Stimulated activated CD4-positive, alpha-beta T cell treated with anti-CD3 and anti-CD28 coated beads, TNF-alpha, amount 100 ng/mL, for 1 hour (primary cell): ENCODE measurements around the gene C3orf22.

Experiments used
- DNase-seq, 3 donors: peaks; one replicate each; pipeline ENCODE4 v3.0.0-alpha.2; 2020; ENCODE audit warnings: low read depth in 3 of 3, low spot score in 1 of 3

The C3orf22 gene

DNA sequence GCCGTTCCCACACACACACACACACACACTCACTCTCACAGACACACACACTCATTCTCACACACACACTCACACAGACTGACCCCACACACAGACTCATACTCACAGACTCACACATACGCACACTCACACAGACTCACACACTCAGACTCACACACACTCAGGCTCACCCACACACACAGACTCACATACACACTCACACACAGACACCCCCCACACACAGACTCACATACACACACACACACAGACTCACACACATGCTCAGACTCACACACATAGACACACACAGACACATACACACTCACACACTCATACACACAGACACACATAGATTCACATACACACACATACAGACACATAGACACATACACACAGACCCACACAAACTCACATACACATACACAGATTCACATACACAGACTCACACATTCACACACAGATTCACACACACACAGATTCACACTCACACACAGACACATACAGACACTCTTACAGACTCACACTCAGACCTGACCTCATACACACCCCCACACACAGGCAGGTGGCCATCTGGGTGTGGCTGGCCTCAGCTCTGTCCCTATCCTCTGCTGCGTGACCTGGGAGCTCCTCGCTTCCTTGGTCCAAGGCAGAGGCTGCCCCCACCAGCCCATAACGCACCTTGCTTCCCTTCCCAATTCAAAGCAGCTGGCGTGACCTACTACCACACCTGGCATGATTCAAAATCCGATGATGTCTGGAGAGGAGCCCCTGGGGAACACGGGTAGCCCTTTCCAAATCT, 1.9 kb downstream of the C3orf22 start:
- no peak for DNase-seq

DNA sequence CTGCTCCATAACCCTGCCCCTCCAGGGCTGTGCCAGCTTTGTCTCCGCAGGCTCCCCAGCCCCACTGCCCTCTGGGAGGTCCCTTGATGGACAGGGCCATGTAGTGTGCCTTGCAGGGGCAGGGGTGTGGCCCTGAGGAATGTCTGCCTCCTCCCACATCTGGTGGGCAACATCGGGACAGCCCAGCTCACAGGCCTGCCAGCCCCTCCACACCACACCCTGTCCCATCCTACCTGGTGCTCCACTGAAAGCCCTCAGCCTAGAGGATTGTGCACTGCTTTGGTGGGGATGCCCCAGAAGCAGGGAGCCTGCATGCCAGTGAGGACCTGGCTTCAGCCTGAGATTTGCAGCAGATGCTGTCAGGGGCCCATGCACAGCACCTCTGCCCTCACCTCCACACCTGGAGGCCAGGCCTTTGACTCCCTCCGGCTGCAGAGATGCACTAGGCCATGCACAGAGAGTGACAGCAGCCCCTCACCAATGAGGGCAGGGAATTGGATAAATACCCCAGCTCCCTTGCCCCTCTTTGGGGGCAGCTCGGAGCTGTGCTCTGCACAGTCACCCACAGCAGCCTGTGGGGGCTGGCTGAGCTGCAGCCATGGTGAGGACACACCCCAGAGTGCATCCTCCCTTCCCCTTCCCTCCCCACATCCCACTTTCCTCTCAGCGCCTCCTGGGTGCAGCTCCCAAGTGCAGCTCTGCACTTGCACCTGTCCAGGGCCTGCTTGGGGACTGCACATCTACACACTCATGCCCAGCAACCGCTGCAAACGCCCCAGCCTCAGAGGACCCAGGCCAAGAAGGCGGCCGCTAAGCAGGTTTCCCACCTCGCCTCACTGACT, 2.7 kb downstream of the C3orf22 start:
- DNase-seq: no peak

DNA sequence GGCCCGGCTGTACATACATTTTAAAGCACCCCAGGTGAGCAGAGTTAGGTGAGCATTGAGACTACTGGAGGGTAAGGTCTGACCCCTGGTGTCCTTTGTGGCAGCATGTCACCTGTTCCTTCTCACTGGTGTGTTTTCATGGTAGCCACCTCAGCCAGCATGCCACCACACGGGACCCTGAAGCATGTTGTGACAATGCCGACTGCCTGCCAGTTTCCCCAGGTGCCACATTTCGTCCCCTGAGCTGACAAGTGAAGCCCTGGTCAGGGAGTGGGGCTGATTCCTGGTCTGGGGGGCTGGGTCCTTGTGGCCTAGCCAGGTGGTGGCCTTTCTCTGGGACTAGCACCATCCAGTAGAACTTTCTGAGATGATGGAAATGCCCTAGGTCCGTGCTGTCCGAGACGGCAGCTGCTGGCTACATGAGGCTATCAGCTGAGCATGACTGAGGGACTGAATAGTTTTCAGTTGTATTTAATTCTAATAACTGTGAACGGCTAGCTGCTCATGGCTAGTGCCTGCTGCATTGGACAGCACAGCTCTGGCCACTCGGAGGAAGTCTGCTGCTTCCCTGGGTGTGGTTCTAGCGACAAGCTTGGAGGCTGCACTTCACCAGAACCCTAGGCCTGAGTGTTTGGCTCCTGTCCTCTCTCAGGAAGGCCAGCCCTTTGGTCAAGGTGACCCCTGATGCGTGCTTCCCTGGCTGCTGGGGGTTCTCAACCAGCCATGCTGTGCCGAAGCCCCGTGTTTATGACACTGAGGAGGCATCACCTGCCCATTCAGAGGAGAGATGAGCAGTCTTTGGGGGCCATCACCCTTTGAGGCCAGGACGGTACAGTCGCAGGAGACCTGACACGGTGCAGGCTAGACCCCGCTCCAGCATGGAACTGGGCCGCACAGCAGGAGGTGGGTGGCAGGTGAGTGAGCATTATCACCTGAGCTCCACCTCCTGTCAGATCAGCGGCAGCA, 3.9 kb downstream of the C3orf22 start:
- DNase-seq: no peak

DNA sequence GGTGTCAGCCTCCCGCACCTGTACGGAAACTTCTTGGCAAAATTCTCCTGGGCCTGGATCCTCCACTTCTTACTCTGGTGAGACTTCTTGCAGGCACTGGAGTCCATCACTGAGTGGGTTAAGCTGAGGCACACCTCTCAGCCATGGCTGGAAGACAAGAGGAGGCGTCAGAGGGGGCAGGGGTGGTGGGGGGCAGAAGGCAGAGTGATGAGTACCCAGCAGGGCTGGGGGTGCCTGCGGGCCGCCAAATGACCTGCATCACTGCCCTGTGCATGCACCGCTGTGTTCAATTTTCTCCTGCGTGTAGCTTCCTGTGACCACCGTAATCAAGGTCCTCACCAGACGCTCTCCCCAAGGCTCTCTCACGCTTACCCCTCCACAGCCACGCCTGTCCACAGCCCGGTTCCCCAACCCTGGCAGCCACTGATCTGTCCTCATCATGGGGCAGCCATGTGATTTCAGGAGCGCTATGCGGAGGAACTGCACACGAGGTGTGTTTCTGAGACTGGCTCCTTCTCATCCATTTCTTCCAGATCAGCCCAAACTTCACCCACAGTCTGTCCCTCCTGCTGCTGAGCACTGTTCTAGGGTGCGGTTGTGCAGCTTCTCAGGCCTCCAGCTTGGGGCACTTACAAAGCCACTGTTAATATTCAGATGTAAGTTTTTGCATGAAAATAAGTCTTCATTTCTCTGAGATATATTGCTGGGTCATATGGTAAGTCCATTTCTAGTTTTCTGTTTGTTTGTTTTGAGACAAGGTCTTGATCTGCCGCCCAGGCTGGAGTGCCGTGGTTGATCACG, 5.2 kb downstream of the C3orf22 start:
- DNase-seq: no peak

DNA sequence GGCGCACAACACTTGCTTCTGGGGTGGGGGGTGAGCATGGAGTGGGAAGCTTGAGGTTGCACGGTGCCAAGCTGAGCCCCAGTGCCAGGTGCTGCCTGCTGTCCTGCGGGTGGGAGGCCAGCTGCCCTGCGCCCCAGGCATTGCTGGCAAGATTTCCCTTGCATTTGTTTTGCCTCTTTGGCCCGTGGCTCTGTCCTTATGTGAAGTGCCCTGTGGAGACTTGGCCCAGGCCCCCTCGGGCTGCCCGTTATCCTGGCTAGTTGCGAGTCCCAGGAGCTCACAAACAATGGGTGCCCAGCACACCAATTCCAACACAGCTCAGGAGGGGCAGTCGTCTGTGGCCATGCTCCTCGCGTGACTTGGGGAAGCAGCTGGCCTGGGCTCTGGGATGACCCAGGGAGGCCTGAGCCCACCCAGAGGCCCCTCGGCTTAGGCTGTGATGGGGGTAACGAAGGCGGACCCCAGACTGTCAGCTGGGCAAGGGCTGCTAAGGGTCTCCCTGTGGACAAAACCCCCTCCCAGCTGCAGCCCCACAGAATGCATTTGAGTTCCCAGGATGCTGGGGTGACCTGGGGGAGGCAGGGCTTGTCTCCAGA, 5.9 kb downstream of the C3orf22 start:
- no peak for DNase-seq

DNA sequence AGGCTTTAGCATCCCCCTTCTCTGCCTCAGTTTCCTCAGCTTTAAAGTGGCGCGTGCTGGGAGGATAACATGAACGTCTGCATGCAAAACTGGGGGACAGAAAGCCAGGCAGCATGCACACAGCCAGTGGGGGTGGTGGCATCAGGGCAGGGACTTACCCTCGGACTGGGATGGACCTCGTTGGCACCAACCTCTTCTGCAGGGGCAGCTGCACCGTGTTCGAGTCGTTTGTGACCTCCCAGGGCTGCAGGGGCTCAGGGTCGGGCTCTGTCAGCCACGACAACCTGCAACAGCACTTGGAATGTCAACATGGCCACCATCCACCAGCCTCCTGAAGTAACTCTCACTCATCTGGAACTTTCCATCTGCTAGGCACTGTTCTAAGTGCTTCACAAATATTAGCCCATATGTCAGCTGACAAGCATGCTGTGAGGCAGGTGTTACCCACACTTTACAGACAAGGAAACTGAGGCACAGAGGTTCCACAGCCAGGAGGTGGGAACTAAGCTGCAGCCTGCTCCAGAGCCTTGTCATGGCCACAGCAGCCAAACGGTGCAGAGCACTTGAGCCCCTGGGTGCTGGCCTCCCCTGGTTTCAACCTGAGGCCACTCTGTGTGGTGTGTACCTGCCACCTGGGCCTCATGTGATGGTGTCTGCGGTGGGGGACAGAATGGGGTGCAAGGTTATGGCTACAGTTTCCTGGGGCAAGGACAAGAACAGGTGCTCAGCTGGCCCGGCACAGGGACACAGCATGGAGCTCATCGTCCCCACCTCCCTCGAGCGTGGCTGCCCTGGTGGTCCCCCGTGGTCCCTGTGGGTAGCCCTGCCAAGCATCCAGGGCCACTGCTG, 6.7 kb downstream of the C3orf22 start:
- no peak for DNase-seq

DNA sequence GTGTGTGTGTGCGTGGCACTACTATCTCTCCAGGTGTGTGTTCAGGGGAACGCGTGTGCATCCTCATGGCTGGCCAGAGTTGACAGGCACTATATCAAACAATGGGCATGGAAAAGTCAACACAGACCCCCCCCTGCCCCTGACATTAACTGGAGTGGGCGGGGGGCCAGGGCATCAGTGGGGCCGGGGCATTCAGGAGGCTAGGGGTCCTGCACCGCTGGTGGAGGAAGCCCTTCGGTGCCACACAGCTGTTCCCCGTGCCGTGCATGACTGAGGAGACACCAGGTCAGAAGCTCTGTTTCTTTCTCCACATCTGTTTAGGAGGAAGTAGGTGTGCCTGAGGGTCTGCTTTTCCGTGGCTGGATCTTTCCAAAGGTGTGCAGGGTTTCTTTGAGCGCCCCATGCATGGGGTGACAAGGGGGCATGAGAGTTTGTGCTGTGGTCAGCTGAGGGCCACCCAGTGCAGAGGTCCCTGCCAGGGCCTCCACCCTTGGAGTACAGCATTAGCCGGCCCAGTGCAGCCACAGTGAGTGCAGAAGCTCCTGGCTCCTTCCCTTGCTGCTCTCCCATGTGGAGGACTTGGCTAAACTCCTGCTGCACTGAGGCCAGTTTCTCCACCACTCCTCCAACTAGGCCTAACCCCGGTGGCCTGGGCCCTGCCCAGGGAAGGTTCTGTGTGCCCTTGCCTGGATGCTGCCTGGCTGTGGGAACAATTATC, 7.5 kb downstream of the C3orf22 start:
- no peak for DNase-seq

DNA sequence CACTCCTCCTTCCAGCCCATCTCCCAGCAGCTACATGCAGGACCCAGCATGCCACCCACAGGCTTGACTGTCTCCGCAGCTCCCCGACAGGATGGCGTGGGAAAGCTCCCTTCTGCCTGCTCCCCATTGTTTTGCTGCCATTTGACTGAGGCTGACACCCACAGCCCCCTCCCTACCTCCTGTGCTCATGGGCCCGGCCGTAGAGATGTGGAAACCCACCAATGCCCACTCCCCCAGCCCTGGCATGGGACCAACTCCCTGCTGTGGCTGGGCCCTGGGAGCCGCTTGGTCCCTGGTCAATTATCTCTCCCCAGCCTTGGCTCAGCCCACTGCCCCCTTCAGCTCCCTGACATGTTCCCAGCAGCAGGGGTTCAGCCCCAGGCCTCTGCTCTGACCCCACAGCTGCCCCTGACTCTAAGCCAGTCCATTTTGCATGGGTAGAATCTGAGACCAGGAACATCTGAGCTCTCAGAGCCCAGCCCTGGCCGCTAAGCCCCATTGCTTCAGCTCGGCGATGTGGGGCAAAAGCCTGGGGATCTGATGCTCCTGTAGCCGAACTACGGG, 8.2 kb downstream of the C3orf22 start:
- no peak for DNase-seq

DNA sequence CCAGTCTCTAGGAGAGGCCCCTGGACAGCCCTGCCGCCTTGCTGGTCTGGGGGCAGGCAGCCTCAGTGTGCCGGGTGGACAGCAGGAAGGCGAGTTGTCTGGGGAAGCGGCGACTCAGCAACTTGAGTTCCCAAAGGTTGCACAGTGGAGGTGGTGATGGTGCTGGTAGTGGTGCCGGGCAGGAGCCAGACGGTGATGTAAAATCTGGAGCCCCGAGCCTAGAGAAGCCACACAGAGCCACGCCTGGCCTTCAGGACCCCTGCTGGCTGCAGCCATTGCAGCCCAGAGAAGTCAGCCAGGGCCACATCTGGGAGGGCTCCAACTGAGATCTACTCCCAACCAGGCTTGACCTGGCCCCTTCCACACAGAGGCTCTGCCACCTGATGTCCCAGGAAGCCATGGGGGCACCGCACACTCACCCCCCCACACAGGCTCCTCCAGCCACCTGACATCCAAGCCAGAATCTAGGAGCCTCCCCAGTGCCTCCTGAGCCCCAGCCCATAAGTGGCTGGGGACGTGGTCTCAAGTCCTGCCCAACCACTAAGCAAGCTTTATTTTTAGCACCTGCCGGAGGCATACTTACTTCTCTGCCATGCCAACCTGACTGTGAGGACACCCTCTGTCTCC, 8.8 kb downstream of the C3orf22 start:
- DNase-seq: no peak

DNA sequence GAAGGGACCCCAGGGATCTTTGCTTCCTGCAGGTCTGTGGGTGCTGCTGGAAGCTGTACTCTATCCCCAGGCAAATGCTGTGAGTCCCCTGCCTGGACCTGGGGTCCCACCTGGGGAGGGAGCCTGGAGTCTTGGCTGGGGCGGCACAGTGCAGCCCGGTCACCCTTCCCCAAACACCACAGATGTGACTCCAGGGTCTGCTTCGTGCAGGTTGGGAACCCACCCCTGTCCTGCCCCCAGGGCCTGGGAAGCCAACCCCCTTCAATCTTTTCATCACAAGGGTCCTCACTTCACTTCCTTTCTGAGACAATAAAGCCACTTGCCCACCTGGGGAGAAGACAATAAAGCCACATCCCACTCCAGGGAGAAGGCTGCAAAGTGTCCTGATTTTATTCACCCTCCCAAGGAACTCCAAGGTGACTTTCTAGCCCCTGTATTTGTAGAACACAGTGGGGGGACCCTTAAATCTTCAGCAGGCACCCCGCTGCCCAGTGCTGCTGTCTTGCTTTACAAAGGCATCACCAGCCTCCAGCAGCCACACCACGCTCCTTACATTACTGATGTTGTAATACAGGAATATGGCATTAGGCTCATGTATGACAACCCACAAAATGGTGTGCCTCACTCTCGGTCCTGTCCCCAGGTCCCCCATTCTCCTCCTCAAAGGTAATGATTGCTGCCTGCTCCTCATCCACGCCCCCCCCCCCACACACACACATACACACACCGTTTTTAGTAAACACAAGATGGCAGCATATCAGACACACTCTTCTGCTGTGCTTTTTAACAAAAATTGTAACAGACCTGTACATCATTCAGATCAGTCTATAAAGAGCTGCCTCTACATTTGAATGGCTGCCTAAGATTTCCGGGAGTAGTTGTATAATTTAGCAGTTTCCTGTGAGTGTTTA, 9.9 kb downstream of the C3orf22 start:
- DNase-seq: no peak

DNA sequence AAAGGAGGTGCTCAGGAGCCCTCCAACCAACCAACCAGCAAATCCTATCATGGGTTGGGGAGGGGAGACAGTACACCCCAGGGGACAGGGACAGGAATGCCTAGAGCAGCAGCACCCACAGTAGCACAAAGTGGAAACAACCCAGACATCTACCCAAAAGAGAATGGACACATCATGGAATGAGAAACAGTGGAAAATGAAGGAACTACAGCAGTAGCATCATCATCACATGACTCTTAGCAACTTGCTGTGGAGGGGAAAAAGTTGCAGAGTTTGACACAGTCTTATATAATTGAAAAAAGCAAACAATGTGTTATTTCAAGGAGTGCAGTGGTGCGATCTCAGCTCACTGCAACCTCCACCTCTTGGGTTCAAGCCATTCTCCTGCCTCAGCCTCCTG, 11.0 kb downstream of the C3orf22 start:
- no peak for DNase-seq

DNA sequence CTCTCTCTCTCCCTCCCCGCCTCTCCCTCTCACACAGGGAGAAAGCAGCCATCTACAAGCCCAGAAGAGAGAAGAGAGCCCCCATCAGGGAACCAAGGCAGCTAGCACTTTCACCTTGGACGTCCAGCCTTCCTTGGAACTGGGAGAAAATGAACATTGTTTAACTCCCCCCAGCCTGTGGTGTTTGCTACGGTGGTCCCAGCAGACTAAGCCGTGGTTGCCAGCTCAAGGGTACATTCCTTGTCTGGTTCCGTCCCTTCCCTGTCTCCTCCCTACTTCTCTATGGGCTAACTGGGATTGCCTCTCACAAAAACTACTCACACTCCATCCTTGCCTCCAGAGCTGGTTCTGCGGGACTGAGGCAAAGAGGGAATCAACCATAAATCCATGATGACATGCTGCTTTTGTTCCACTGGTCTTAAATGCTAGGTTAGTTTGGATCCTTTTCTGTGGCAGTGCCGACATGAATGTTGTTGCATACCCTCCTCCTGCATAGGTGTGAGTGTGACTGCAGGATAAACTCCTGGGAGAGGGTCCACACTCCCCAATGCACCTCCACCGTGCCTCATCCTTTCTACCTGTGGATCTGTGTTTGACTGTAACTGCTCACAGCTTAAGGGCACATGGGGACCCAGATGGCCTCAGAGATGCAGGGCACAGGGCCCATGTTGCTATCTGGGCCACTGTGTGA, 12.0 kb downstream of the C3orf22 start:
- no peak for DNase-seq

DNA sequence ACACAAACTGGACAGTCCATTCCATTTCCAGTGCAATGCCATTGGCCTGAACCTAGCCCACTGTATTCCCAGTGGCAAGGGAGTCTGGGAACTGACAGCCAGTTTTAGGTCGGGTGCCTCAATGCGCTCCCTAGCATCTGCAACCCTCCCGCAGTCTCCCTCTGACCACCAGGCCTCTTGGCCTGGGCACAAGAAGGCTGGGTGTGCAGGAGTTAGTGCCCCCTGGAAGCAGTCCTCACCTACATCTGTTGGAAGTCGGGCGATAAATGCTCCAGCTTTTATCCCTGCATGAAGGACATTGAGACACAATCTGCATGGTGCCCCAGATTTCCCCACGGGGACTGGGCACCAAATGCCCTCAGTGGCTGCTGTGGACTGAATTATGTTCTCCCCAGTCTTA, 12.7 kb downstream of the C3orf22 start:
- no peak for DNase-seq

DNA sequence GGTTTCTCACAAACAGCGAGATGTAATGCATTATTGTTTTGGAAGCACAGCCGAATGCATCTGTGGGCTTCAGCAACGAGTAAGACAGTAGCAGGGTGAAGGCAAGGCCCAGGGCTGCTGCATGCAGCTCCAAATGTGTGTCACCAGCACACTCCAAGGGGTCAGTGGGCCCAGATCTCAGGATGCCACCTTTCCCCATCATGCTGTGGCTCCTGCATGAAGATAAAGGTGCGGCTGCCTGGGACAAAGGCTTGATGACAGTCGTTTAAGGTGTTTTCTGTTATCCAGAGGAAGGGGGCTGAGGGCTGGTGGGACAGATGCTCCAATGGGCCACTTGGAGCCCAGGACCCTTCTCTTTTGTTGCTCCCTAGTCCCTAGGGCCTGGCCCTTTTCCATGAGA, 13.2 kb downstream of the C3orf22 start:
- no peak for DNase-seq

DNA sequence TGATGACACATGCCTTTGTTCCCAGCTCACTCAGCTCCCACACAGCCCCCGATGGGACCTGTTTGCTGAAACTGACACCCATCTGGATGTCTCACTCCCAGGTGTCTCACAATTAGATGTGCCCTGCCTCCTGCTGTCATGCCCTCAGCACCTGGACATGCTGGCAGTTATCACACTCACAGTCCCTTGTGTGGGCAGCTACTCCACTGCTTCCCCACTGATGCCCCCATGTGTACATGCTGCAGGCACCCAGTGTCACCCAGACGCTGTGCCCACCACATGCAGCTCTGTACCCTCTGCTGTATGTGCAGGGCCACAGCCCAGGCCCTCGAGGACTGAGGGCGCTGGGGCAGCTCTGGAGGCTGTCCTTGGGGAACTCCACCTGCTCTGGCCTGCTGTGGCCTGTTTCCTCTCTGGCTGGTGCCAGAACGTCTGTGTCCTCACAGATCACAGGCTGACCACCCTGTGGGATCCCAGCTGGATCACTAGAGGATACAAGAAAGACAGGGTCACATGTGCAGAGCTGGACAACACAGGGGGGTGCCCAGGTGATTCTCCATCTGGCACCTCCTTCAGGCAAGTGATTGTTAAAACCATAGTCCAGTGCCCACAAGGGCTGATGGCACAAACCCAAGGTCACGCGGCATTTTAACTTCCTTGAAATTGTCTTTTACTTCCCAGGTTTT, 14.0 kb downstream of the C3orf22 start:
- DNase-seq: no peak
